ENCODE measurements around the gene GLE1. TPM values are rescaled to one million over a fixed set of nuclear protein-coding genes. Genes with fewer than 3 reads are reported as not detected.
A peak's percentile ranks its signal among the peaks of the same experiment; 100 is the strongest.

GLE1 gene
- total RNA-seq, 1 donor, result 42.6 TPM

- no peak for DNase-seq (ENCODE audit: low read depth)
- TF ChIP-seq, protein P1, sequence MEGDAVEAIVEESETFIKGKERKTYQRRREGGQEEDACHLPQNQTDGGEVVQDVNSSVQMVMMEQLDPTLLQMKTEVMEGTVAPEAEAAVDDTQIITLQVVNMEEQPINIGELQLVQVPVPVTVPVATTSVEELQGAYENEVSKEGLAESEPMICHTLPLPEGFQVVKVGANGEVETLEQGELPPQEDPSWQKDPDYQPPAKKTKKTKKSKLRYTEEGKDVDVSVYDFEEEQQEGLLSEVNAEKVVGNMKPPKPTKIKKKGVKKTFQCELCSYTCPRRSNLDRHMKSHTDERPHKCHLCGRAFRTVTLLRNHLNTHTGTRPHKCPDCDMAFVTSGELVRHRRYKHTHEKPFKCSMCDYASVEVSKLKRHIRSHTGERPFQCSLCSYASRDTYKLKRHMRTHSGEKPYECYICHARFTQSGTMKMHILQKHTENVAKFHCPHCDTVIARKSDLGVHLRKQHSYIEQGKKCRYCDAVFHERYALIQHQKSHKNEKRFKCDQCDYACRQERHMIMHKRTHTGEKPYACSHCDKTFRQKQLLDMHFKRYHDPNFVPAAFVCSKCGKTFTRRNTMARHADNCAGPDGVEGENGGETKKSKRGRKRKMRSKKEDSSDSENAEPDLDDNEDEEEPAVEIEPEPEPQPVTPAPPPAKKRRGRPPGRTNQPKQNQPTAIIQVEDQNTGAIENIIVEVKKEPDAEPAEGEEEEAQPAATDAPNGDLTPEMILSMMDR (IDR thresholded peaks at IDR 0.05; ENCODE audit: insufficient read depth, low read length), result no peak
- H3K4me3 ChIP-seq (ENCODE audit: low read depth, low read length), result no peak overlapping the region
Observed at GRCh38 chr9:128528445-128529160, 24.1 kb downstream of the GLE1 start.

- TF ChIP-seq, protein P1 (IDR thresholded peaks at IDR 0.05; ENCODE audit: insufficient read depth, low read length), result no peak
- no peak overlapping the region for H3K4me3 ChIP-seq (ENCODE audit: low read depth, low read length)
- no peak for DNase-seq (ENCODE audit: low read depth)
Observed at GRCh38 chr9:128529191-128529590, 24.7 kb downstream of the GLE1 start.

DNA sequence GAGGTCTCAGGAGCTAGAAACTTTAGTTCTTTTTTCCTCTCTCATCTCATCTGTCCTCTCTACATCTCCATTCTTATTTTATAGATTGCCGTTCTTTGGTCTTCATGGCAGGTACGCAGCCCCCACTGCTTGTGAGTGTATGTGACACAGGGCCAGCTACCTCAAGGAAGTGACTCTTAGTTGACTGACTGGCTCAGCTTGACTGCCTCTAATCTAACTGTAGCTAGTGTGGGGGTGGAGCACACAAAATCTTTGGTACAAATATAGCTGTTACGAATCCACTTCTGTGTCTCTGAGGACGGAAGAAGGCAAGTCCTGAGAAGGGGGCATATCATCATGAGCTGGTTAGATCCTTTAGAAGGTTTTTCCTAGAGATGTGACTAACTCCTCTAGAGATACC lies 28.1 kb downstream of the GLE1 start:
- DNase-seq (ENCODE audit: low read depth), result no peak

DNA sequence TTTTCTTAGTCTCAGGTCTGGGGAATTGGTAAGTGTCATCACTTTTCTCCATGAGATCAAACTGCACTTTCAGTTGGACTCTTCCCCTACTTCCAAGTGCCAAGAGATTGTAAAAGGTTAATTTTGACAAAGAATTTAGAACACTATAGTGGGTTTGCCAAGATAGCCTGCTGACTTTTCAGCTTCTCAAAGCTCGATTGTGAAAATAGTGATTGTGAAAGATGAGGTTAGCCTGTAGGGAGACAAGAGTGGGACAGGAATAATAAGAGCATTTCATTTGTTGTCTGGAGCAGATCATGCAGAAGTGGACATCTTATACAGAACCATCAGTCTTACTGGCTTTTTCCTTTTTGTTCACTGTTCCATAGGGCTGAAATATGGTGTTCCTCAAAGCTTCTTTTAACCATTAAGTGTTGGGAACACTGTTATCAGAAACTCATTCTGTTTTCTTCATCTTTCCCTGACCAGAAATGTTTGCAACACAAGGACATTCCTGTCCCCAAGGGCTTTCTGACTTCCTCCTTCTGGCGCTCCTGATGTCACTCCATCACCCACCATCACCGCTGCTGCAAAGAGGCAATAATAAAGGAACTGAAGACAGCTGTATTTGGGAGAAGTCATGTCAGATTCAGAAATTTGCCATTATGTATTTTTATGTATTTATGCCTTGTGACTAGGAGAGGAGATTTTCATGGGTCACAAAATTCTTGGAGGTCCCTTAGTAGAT lies 36.3 kb downstream of the GLE1 start:
- no peak overlapping the region for H3K4me3 ChIP-seq (ENCODE audit: low read depth, low read length)
- TF ChIP-seq, protein P1 (IDR thresholded peaks at IDR 0.05; ENCODE audit: insufficient read depth, low read length), result no peak
- peak; percentile 35 for DNase-seq (ENCODE audit: low read depth)

More for the DNA sequence above, 28.1 kb downstream of the GLE1 start:
- TF ChIP-seq, protein P1 (IDR thresholded peaks at IDR 0.05; ENCODE audit: insufficient read depth, low read length), result no peak
- no peak overlapping the region for H3K4me3 ChIP-seq (ENCODE audit: low read depth, low read length)

GRCh38 chr9:128546504-128546903 lies 42.0 kb downstream of the GLE1 start:
- no peak overlapping the region for H3K4me3 ChIP-seq (ENCODE audit: low read depth, low read length)
- no peak for DNase-seq (ENCODE audit: low read depth)
- TF ChIP-seq, protein P1 (IDR thresholded peaks at IDR 0.05; ENCODE audit: insufficient read depth, low read length), result no peak

DNA sequence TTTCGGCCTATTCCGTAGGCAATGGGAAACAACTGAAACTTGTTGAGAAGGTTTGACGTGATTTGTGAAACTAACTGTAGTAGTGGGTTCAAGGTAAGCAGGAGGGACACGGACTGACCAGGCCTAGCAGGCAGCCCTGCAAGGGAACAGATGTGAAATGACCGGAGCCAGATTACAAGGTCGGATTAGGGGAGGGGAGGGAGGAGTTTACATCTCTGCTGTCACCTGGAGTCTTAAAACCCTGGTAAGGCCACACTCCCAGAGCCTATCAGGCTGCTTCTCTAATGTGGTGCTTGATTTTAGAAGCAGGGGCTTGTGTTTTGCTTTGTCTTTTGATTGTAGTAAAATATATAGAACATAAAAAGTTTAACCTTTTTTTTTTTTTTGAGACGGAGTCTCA lies 44.4 kb downstream of the GLE1 start:
- no peak overlapping the region for H3K4me3 ChIP-seq (ENCODE audit: low read depth, low read length)
- TF ChIP-seq, protein P1 (IDR thresholded peaks at IDR 0.05; ENCODE audit: insufficient read depth, low read length), result no peak
- DNase-seq (ENCODE audit: low read depth), result no peak
